ENCODE measurements around the gene CUEDC1.
A peak's percentile ranks its signal among the peaks of the same experiment; 100 is the strongest.

CUEDC1 gene

GRCh38 chr17:57900991-57901743 is 54.0 kb downstream of the CUEDC1 start:
- H3K9ac ChIP-seq (ENCODE audit: low read depth, low read length) = no peak overlapping the region
- H3K27ac ChIP-seq (ENCODE audit: low read depth, low read length) = no peak overlapping the region

GRCh38 chr17:57899822-57900221 is 55.4 kb downstream of the CUEDC1 start:
- no peaks in the 10 kb centered on the region for H3K27me3 ChIP-seq (ENCODE audit: control insufficient read depth, insufficient read depth, low read length)
- no peak overlapping the region for H3K27ac ChIP-seq (ENCODE audit: low read depth, low read length)
- no peak overlapping the region for H3K4me3 ChIP-seq (ENCODE audit: low read depth, low read length)
- no peaks in the 10 kb centered on the region for H3K36me3 ChIP-seq (ENCODE audit: control insufficient read depth, insufficient read depth, low read length)
- no peaks in the 10 kb centered on the region for H3K9me3 ChIP-seq (ENCODE audit: control insufficient read depth, insufficient read depth, low read length)
- no peak overlapping the region for H3K9ac ChIP-seq (ENCODE audit: low read depth, low read length)
- H3K4me1 ChIP-seq (ENCODE audit: control insufficient read depth, insufficient read depth, low read length) = peaks cover 29% of the 10 kb centered on the region

More at GRCh38 chr17:57900991-57901743, 54.0 kb downstream of the CUEDC1 start:
- H3K9me3 ChIP-seq (ENCODE audit: control insufficient read depth, insufficient read depth, low read length) = no peaks in the 10 kb centered on the region
- no peaks in the 10 kb centered on the region for H3K36me3 ChIP-seq (ENCODE audit: control insufficient read depth, insufficient read depth, low read length)
- H3K4me1 ChIP-seq (ENCODE audit: control insufficient read depth, insufficient read depth, low read length) = peaks cover 38% of the 10 kb centered on the region
- no peak overlapping the region for H3K4me3 ChIP-seq (ENCODE audit: low read depth, low read length)
- no peaks in the 10 kb centered on the region for H3K27me3 ChIP-seq (ENCODE audit: control insufficient read depth, insufficient read depth, low read length)

GRCh38 chr17:57899391-57899790 is 55.8 kb downstream of the CUEDC1 start:
- H3K9me3 ChIP-seq (ENCODE audit: control insufficient read depth, insufficient read depth, low read length) = no peaks in the 10 kb centered on the region
- no peaks in the 10 kb centered on the region for H3K27me3 ChIP-seq (ENCODE audit: control insufficient read depth, insufficient read depth, low read length)
- H3K4me1 ChIP-seq (ENCODE audit: control insufficient read depth, insufficient read depth, low read length) = peaks cover 25% of the 10 kb centered on the region
- H3K36me3 ChIP-seq (ENCODE audit: control insufficient read depth, insufficient read depth, low read length) = no peaks in the 10 kb centered on the region
- peak overlapping the region; percentile 76 for H3K27ac ChIP-seq (ENCODE audit: low read depth, low read length)
- H3K4me3 ChIP-seq (ENCODE audit: low read depth, low read length) = no peak overlapping the region
- no peak overlapping the region for H3K9ac ChIP-seq (ENCODE audit: low read depth, low read length)

GRCh38 chr17:57898487-57899311 is 56.5 kb downstream of the CUEDC1 start:
- Histone ChIP-seq H3K36me3 (ENCODE audit: control insufficient read depth, insufficient read depth, low read length) (no peaks in the 10 kb centered on the region), H3K4me1 (ENCODE audit: control insufficient read depth, insufficient read depth, low read length) (peaks cover 20% of the 10 kb centered on the region), H3K27ac (ENCODE audit: low read depth, low read length) (peak overlapping the region; percentile 76), H3K27me3 (ENCODE audit: control insufficient read depth, insufficient read depth, low read length) (no peaks in the 10 kb centered on the region), H3K9ac (ENCODE audit: low read depth, low read length) (0 out of 2 replicates have a peak overlapping the region, but pooled peaks have one; percentile 16), H3K4me3 (ENCODE audit: low read depth, low read length) (no peak overlapping the region), H3K9me3 (ENCODE audit: control insufficient read depth, insufficient read depth, low read length) (no peaks in the 10 kb centered on the region)

- H3K36me3 ChIP-seq (ENCODE audit: control insufficient read depth, insufficient read depth, low read length) = no peaks in the 10 kb centered on the region
- H3K4me1 ChIP-seq (ENCODE audit: control insufficient read depth, insufficient read depth, low read length) = peaks cover 27% of the 10 kb centered on the region
- no peaks in the 10 kb centered on the region for H3K9me3 ChIP-seq (ENCODE audit: control insufficient read depth, insufficient read depth, low read length)
- H3K27me3 ChIP-seq (ENCODE audit: control insufficient read depth, insufficient read depth, low read length) = no peaks in the 10 kb centered on the region
- no peak overlapping the region for H3K4me3 ChIP-seq (ENCODE audit: low read depth, low read length)
- H3K9ac ChIP-seq (ENCODE audit: low read depth, low read length) = no peak overlapping the region
- H3K27ac ChIP-seq (ENCODE audit: low read depth, low read length) = no peak overlapping the region
Measured at GRCh38 chr17:57895382-57896060, 59.7 kb downstream of the CUEDC1 start.

- H3K4me3 ChIP-seq (ENCODE audit: low read depth, low read length) = no peak overlapping the region
- no peaks in the 10 kb centered on the region for H3K27me3 ChIP-seq (ENCODE audit: control insufficient read depth, insufficient read depth, low read length)
- H3K9me3 ChIP-seq (ENCODE audit: control insufficient read depth, insufficient read depth, low read length) = no peaks in the 10 kb centered on the region
- H3K9ac ChIP-seq (ENCODE audit: low read depth, low read length) = no peak overlapping the region
- H3K27ac ChIP-seq (ENCODE audit: low read depth, low read length) = no peak overlapping the region
- H3K36me3 ChIP-seq (ENCODE audit: control insufficient read depth, insufficient read depth, low read length) = no peaks in the 10 kb centered on the region
- peaks cover 27% of the 10 kb centered on the region for H3K4me1 ChIP-seq (ENCODE audit: control insufficient read depth, insufficient read depth, low read length)
Measured at GRCh38 chr17:57894848-57895247, 60.4 kb downstream of the CUEDC1 start.

GRCh38 chr17:57892820-57893595 is 62.2 kb downstream of the CUEDC1 start:
- no peaks in the 10 kb centered on the region for H3K9me3 ChIP-seq (ENCODE audit: control insufficient read depth, insufficient read depth, low read length)
- H3K36me3 ChIP-seq (ENCODE audit: control insufficient read depth, insufficient read depth, low read length) = no peaks in the 10 kb centered on the region
- no peak overlapping the region for H3K9ac ChIP-seq (ENCODE audit: low read depth, low read length)
- peak overlapping the region; percentile 83 for H3K27ac ChIP-seq (ENCODE audit: low read depth, low read length)
- H3K27me3 ChIP-seq (ENCODE audit: control insufficient read depth, insufficient read depth, low read length) = no peaks in the 10 kb centered on the region
- H3K4me3 ChIP-seq (ENCODE audit: low read depth, low read length) = no peak overlapping the region
- peaks cover 13% of the 10 kb centered on the region for H3K4me1 ChIP-seq (ENCODE audit: control insufficient read depth, insufficient read depth, low read length)

GRCh38 chr17:57892146-57892819 is 62.9 kb downstream of the CUEDC1 start:
- no peaks in the 10 kb centered on the region for H3K9me3 ChIP-seq (ENCODE audit: control insufficient read depth, insufficient read depth, low read length)
- no peaks in the 10 kb centered on the region for H3K36me3 ChIP-seq (ENCODE audit: control insufficient read depth, insufficient read depth, low read length)
- no peaks in the 10 kb centered on the region for H3K27me3 ChIP-seq (ENCODE audit: control insufficient read depth, insufficient read depth, low read length)
- H3K4me1 ChIP-seq (ENCODE audit: control insufficient read depth, insufficient read depth, low read length) = peaks cover 10% of the 10 kb centered on the region
- no peak overlapping the region for H3K4me3 ChIP-seq (ENCODE audit: low read depth, low read length)
- no peak overlapping the region for H3K9ac ChIP-seq (ENCODE audit: low read depth, low read length)
- peak overlapping the region; percentile 83 for H3K27ac ChIP-seq (ENCODE audit: low read depth, low read length)

- Histone ChIP-seq H3K4me1 (ENCODE audit: control insufficient read depth, insufficient read depth, low read length) (peaks cover 10% of the 10 kb centered on the region), H3K27ac (ENCODE audit: low read depth, low read length) (no peak overlapping the region)
Measured at GRCh38 chr17:57890857-57891232, 64.4 kb downstream of the CUEDC1 start.

More at GRCh38 chr17:57890857-57891232, 64.4 kb downstream of the CUEDC1 start:
- H3K9ac ChIP-seq (ENCODE audit: low read depth, low read length) = no peak overlapping the region
- H3K36me3 ChIP-seq (ENCODE audit: control insufficient read depth, insufficient read depth, low read length) = no peaks in the 10 kb centered on the region
- no peak overlapping the region for H3K4me3 ChIP-seq (ENCODE audit: low read depth, low read length)
- H3K27me3 ChIP-seq (ENCODE audit: control insufficient read depth, insufficient read depth, low read length) = no peaks in the 10 kb centered on the region
- H3K9me3 ChIP-seq (ENCODE audit: control insufficient read depth, insufficient read depth, low read length) = no peaks in the 10 kb centered on the region

All from HUES48 (cell line).